H1 (cell line): ENCODE results near the gene EML1. TPM values are rescaled to one million over a fixed set of nuclear protein-coding genes. Genes with fewer than 3 reads are reported as not detected.

Experiments used
- CTCF ChIA-PET: fragments of 300-600 bp; sonication (Branson Sonifier 250); formaldehyde crosslinking; loops from one replicate; lab custom pipeline; 2021; ENCODE audit not compliant: partially characterized antibody; lab: Charles Lee
- POLR2A ChIA-PET: fragments of 300-600 bp; sonication (Branson Sonifier 250); formaldehyde crosslinking; loops from one replicate; lab custom pipeline; 2021; ENCODE audit warnings: inconsistent platforms; ENCODE audit not compliant: partially characterized antibody; lab: Charles Lee
- DNase-seq, 2 experiments: peaks; one replicate each; pipeline versions ENCODE4 v3.0.0 to v3.0.0-alpha.2; 2010 to 2022; ENCODE audit warnings: low spot score in 2 of 2, low read depth in 1 of 2, mixed read lengths in 1 of 2
- FAIRE-seq: peaks from 2 replicates; lab custom pipeline; 2011; peaks lifted over from hg19 to GRCh38; lab: Jason Lieb, UNC
- H2AFZ ChIP-seq: 2 replicates; pipeline ENCODE4 v1.8.1; 2012; ENCODE audit warnings: low read length, inconsistent platforms
- H2AK5ac ChIP-seq: 2 replicates; pipeline ENCODE4 v1.6.1; 2013; ENCODE audit warnings: low read depth, low read length
- H2BK120ac ChIP-seq: replicated peaks from 2 replicates; pipeline ENCODE3; 2013; ENCODE audit warnings: low read depth, low read length, inconsistent platforms
- H2BK12ac ChIP-seq: 2 replicates; pipeline ENCODE4 v1.6.1; 2013; ENCODE audit warnings: low read depth, low read length
- H2BK15ac ChIP-seq: 2 replicates; pipeline ENCODE4 v1.6.1; 2013; ENCODE audit warnings: low read length
- H2BK20ac ChIP-seq: 2 replicates; pipeline ENCODE4 v1.6.1; 2013; ENCODE audit warnings: low read length
- H2BK5ac ChIP-seq: 2 replicates; pipeline ENCODE4 v1.6.1; 2013; ENCODE audit warnings: low read depth, low read length
- H3K14ac ChIP-seq: 2 replicates; pipeline ENCODE4 v1.6.1; 2013; ENCODE audit warnings: inconsistent platforms; ENCODE audit not compliant: insufficient read length
- H3K18ac ChIP-seq: 2 replicates; pipeline ENCODE4 v1.6.1; 2013; ENCODE audit warnings: low read length; ENCODE audit errors: extremely low read depth
- H3K23ac ChIP-seq: 2 replicates; pipeline ENCODE4 v1.6.1; 2013; ENCODE audit warnings: inconsistent platforms; ENCODE audit not compliant: insufficient read length
- H3K23me2 ChIP-seq: 2 replicates; pipeline ENCODE4 v1.6.1; 2013; ENCODE audit warnings: low read depth, low read length
- H3K27ac ChIP-seq: 2 replicates; pipeline ENCODE4 v1.6.1; 2011; ENCODE audit warnings: low read depth, low read length, inconsistent platforms
- H3K27me3 ChIP-seq, 4 experiments: replicated peaks in 1 of 4; 1 replicate in 1 of 4; 2 replicates in 3 of 4; pipeline versions ENCODE4 v1.6.1 to v1.8.1; 2011 to 2013; ENCODE audit warnings: low read length in 3 of 4, mild to moderate bottlenecking in 3 of 4, inconsistent platforms in 2 of 4, mixed read lengths in 2 of 4, moderate library complexity in 1 of 4; ENCODE audit not compliant: control insufficient read depth in 3 of 4, insufficient read depth in 3 of 4; ENCODE audit errors: extremely low read depth in 1 of 4
- H3K36me3 ChIP-seq, 4 experiments: 2 replicates each; pipeline versions ENCODE4 v1.6.1 to v1.8.1; 2011 to 2013; ENCODE audit warnings: mild to moderate bottlenecking in 4 of 4, low read length in 3 of 4, moderate library complexity in 2 of 4, control low read depth in 1 of 4, inconsistent platforms in 1 of 4; ENCODE audit not compliant: insufficient read depth in 4 of 4, control insufficient read depth in 2 of 4
- H3K4ac ChIP-seq: replicated peaks from 2 replicates; pipeline ENCODE3; 2013; ENCODE audit warnings: low read length, low read depth, mixed read lengths, inconsistent platforms; ENCODE audit not compliant: insufficient read length
- H3K4me1 ChIP-seq, 4 experiments: replicated peaks in 1 of 4; 1 replicate in 1 of 4; 2 replicates in 3 of 4; pipeline versions ENCODE4 v1.6.1 to v1.8.1; 2011 to 2013; ENCODE audit warnings: low read length in 3 of 4, inconsistent platforms in 2 of 4, mixed read lengths in 1 of 4; ENCODE audit not compliant: insufficient read depth in 4 of 4, control insufficient read depth in 3 of 4
- H3K4me2 ChIP-seq, 2 experiments: 2 replicates each; pipeline versions ENCODE4 v1.6.1 to v1.8.1; 2011 to 2013; ENCODE audit warnings: low read depth in 2 of 2, low read length in 2 of 2, control low read depth in 1 of 2, inconsistent platforms in 1 of 2, mild to moderate bottlenecking in 1 of 2; ENCODE audit not compliant: insufficient read depth in 1 of 2
- H3K4me3 ChIP-seq, 4 experiments: fragments of 200-600, 300-600 bp in 1 of 4; sonication (generic), shearing (Covaris generic), sonication (Bioruptor Twin) in 1 of 4; 2 replicates each; pipeline versions ENCODE4 v1.5.1 to v1.8.1; 2011 to 2016; ENCODE audit warnings: low read length in 4 of 4, low read depth in 3 of 4, control low read depth in 2 of 4, inconsistent platforms in 2 of 4, mild to moderate bottlenecking in 2 of 4, mixed read lengths in 1 of 4, moderate library complexity in 1 of 4; ENCODE audit not compliant: insufficient read depth in 2 of 4; ENCODE audit errors: extremely low read depth in 1 of 4
- H3K56ac ChIP-seq: replicated peaks from 2 replicates; pipeline ENCODE3; 2013; ENCODE audit warnings: low read depth, mild to moderate bottlenecking, mixed read lengths, low read length, inconsistent platforms; ENCODE audit not compliant: insufficient read length
- H3K79me1 ChIP-seq: 2 replicates; pipeline ENCODE4 v1.6.1; 2013; ENCODE audit warnings: low read depth, low read length, control low read depth
- H3K79me2 ChIP-seq, 2 experiments: 2 replicates each; pipeline versions ENCODE4 v1.6.1 to v1.8.1; 2012 to 2013; ENCODE audit warnings: low read length in 2 of 2, mild to moderate bottlenecking in 2 of 2, inconsistent platforms in 1 of 2; ENCODE audit not compliant: insufficient read depth in 2 of 2, control insufficient read depth in 1 of 2
- H3K9ac ChIP-seq, 4 experiments: replicated peaks in 1 of 4; 1 replicate in 1 of 4; 2 replicates in 3 of 4; pipeline versions ENCODE4 v1.6.1 to v1.8.1; 2011 to 2013; ENCODE audit warnings: low read depth in 3 of 4, low read length in 3 of 4, control low read depth in 2 of 4, mild to moderate bottlenecking in 2 of 4, moderate library complexity in 2 of 4, inconsistent platforms in 1 of 4; ENCODE audit errors: extremely low read depth in 1 of 4
- H3K9me3 ChIP-seq, 2 experiments: 2 replicates each; pipeline versions ENCODE4 v1.6.1 to v1.8.1; 2012 to 2013; ENCODE audit warnings: mild to moderate bottlenecking in 2 of 2, moderate library complexity in 2 of 2, control low read depth in 1 of 2, inconsistent platforms in 1 of 2, low read depth in 1 of 2, low read length in 1 of 2, mixed read lengths in 1 of 2; ENCODE audit not compliant: insufficient read depth in 2 of 2
- H4K20me1 ChIP-seq, 2 experiments: replicated peaks in 1 of 2; 2 replicates each; pipeline versions ENCODE3 to v1.8.1; 2011 to 2013; ENCODE audit warnings: inconsistent platforms in 2 of 2, low read length in 2 of 2, mild to moderate bottlenecking in 1 of 2; ENCODE audit not compliant: insufficient read depth in 2 of 2, control insufficient read depth in 1 of 2
- H4K5ac ChIP-seq: 2 replicates; pipeline ENCODE4 v1.6.1; 2013; ENCODE audit warnings: low read length, low read depth, mixed read lengths, inconsistent platforms; ENCODE audit not compliant: insufficient read length
- H4K8ac ChIP-seq: 2 replicates; pipeline ENCODE4 v1.8.0; 2013; ENCODE audit warnings: mild to moderate bottlenecking, moderate library complexity, low read length, inconsistent platforms; ENCODE audit not compliant: insufficient read depth; ENCODE audit errors: extremely low read depth
- H4K91ac ChIP-seq: replicated peaks from 2 replicates; pipeline ENCODE3; 2013; ENCODE audit warnings: low read length, mixed read lengths, inconsistent platforms; ENCODE audit not compliant: insufficient read length
- PHF8 ChIP-seq: fragments of 200-600 bp; sonication (generic); conservative IDR thresholded peaks from 2 replicates; pipeline ENCODE4 v1.7.1; 2012; ENCODE audit warnings: low read depth, mild to moderate bottlenecking, inconsistent platforms, low read length, moderate library complexity
- TAF7 ChIP-seq: optimal IDR thresholded peaks from 2 replicates; pipeline ENCODE3; 2011; ENCODE audit warnings: low read depth, mild to moderate bottlenecking, inconsistent platforms, low read length, moderate library complexity, borderline replicate concordance
- WGBS, 2 experiments: shearing (Covaris generic) in 1 of 2; methylation state at CpG; one replicate each; pipeline versions ENCODE4 v1.1.6 to v1.1.7; 2013 to 2015; ENCODE audit warnings: low lambda C conversion rate in 2 of 2, mixed read lengths in 2 of 2, inconsistent platforms in 1 of 2, low coverage in 1 of 2, missing lambda C conversion rate in 1 of 2; ENCODE audit not compliant: insufficient replicate concordance in 2 of 2, insufficient coverage in 1 of 2, insufficient read length in 1 of 2; ENCODE audit errors: extremely low coverage in 1 of 2, missing lambda C conversion rate in 1 of 2; 5-methylcytosine and 5-hydroxymethylcytosine counted together
- polyA plus RNA-seq, 7 experiments: library from polyadenylated mRNA; depleted of rRNA in 3 of 7; stranded (reverse) in 5 of 7; unstranded in 2 of 7; fragments of >200 nt in 5 of 7; fragments of 200-250 nt in 2 of 7; gene quantifications; 1 replicate in 5 of 7; 2 replicates in 1 of 7; 4 replicates in 1 of 7; pipeline versions ENCODE4 v1.2.1 to v1.2.3, GENCODE V29; 2011 to 2013; ENCODE audit warnings: missing spikeins in 2 of 7, mixed read lengths in 2 of 7
- total RNA-seq: library from RNA; stranded (reverse); fragmentation: NEBNext Ultra II Directional; extraction: Animal tissue kit (Norgen Biotek cat#: 25700); gene quantifications from 2 replicates; pipeline ENCODE4 v1.2.1, GENCODE V29; 2021

Gene EML1
- total and polyA plus RNA-seq, 2 of the 8 experiments (the other 6 are each of a cell fraction or from before 2014, with no cell fraction given) = 11.1 to 24.7 TPM

GRCh38 chr14:99756796-99757195 lies 36.4 kb upstream of the EML1 start:
- H3K18ac ChIP-seq = no peak overlapping the region
- WGBS, 2 experiments = 88% methylated on average over 21 of the region's 21 CpGs; no CpG with 5 or more reads in 1 of the 2 experiments
- H4K5ac ChIP-seq = no peak overlapping the region
- H3K23me2 ChIP-seq = no peaks in the 10 kb centered on the region
- no peak overlapping the region for H2BK120ac ChIP-seq
- H4K20me1 ChIP-seq = no peaks in the 10 kb centered on the region
- no peak overlapping the region for H3K4me3 ChIP-seq
- no peak overlapping the region for H2BK5ac ChIP-seq
- ChIA-PET POLR2A (interaction anchor here (1.0 kb wide), 1 partner anchor 20 kb away, joined by 3 read pairs; no protein-coding TSS in a partner anchor), CTCF (interaction anchor here (1.0 kb wide), 1 partner anchor 77 kb away, joined by 3 read pairs; no protein-coding TSS in a partner anchor)
- no peak overlapping the region for H3K27ac ChIP-seq
- H3K56ac ChIP-seq = no peak overlapping the region
- no peaks in the 10 kb centered on the region for H3K79me1 ChIP-seq
- no peak overlapping the region for H2BK12ac ChIP-seq
- DNase-seq (no peak), FAIRE-seq (no peak)
- no peak overlapping the region for H4K8ac ChIP-seq
- H2AFZ ChIP-seq = no peak overlapping the region
- H3K4me1 ChIP-seq = peaks cover 0 to 17% (median 9%) of the 10 kb centered on the region in 4 experiments; a peak in 6 of 7 replicates
- H3K27me3 ChIP-seq = no peaks in the 10 kb centered on the region
- no peak overlapping the region for H3K9ac ChIP-seq
- H3K14ac ChIP-seq = no peak overlapping the region
- H2BK15ac ChIP-seq = no peak overlapping the region; the same call in 1 of the 2 replicates
- no peak overlapping the region for H2AK5ac ChIP-seq
- no peaks in the 10 kb centered on the region for H3K9me3 ChIP-seq
- no peak overlapping the region for H3K4me2 ChIP-seq
- TF ChIP-seq TAF7 (no peak), PHF8 (no peak)
- TF ChIP-seq, all 59 proteins: peak for 0
- Histone ChIP-seq H3K79me2 (no peaks in the 10 kb centered on the region), H3K36me3 (no peaks in the 10 kb centered on the region), H3K4ac (no peak overlapping the region), H4K91ac (no peak overlapping the region), H2BK20ac (no peak overlapping the region), H3K23ac (no peak overlapping the region)
